Glutamatergic neuron (in vitro differentiated cells): ENCODE measurements around the gene IGSF9. TPM values are rescaled to one million over a fixed set of nuclear protein-coding genes. Genes with fewer than 3 reads are reported as not detected.

Experiments used
- DNase-seq: peaks from one replicate; pipeline ENCODE4 v3.0.0; 2022
- H3K27ac Mint-ChIP-seq: one replicate; pipeline ENCODE4 v1.8.0; 2020; ENCODE audit warnings: mild to moderate bottlenecking, mixed read lengths, inconsistent platforms; ENCODE audit not compliant: unreplicated experiment
- H3K27me3 Mint-ChIP-seq: one replicate; pipeline ENCODE4 v1.8.0; 2020; ENCODE audit warnings: mild to moderate bottlenecking, moderate library complexity, mixed read lengths, inconsistent platforms; ENCODE audit not compliant: unreplicated experiment
- H3K36me3 Mint-ChIP-seq: one replicate; pipeline ENCODE4 v1.8.0; 2020; ENCODE audit warnings: mild to moderate bottlenecking, mixed read lengths, inconsistent platforms; ENCODE audit not compliant: unreplicated experiment
- H3K4me1 Mint-ChIP-seq: one replicate; pipeline ENCODE4 v1.8.0; 2020; ENCODE audit warnings: mild to moderate bottlenecking, low read depth, mixed read lengths, inconsistent platforms; ENCODE audit not compliant: unreplicated experiment
- H3K4me3 Mint-ChIP-seq: one replicate; pipeline ENCODE4 v1.8.0; 2020; ENCODE audit warnings: mild to moderate bottlenecking, mixed read lengths, inconsistent platforms; ENCODE audit not compliant: unreplicated experiment
- H3K9me3 Mint-ChIP-seq: one replicate; pipeline ENCODE4 v1.8.0; 2020; ENCODE audit warnings: mild to moderate bottlenecking, moderate library complexity, mixed read lengths, inconsistent platforms; ENCODE audit not compliant: unreplicated experiment
- CTCF ChIP-seq: fragments of 200-600 bp; sonication (generic); IDR thresholded peaks from one replicate; pipeline ENCODE4 v1.5.0; 2021; ENCODE audit not compliant: partially characterized antibody, unreplicated experiment
- total RNA-seq: library from RNA; stranded (reverse); fragmentation: NEBNext Ultra II Directional; extraction: Animal tissue kit (Norgen Biotek cat#: 25700); gene quantifications from one replicate; pipeline ENCODE4 v1.2.1, GENCODE V29; 2021; ENCODE audit not compliant: unreplicated experiment

IGSF9 gene
- total RNA-seq, 1 donor from 2014 or later, result 23.4 TPM

- H3K4me3 Mint-ChIP-seq, result no peak overlapping the region
- no peaks in the 10 kb centered on the region for H3K27me3 Mint-ChIP-seq
- H3K27ac Mint-ChIP-seq, result no peak overlapping the region
- no peak for TF ChIP-seq CTCF
- peaks cover 10% of the 10 kb centered on the region for H3K36me3 Mint-ChIP-seq
- H3K4me1 Mint-ChIP-seq, result peaks cover 16% of the 10 kb centered on the region
- peaks cover 8% of the 10 kb centered on the region for H3K9me3 Mint-ChIP-seq
- no peak for DNase-seq
These were observed 12.8 kb downstream of the IGSF9 start for GRCh38 chr1:159932296-159933285.

- Mint-ChIP-seq H3K4me1 (peaks cover 16% of the 10 kb centered on the region), H3K9me3 (peaks cover 10% of the 10 kb centered on the region), H3K36me3 (peaks cover 10% of the 10 kb centered on the region), H3K27ac (no peak overlapping the region), H3K4me3 (no peak overlapping the region), H3K27me3 (no peaks in the 10 kb centered on the region)
- DNase-seq, result no peak
- TF ChIP-seq CTCF, result no peak
These were observed 13.6 kb downstream of the IGSF9 start for GRCh38 chr1:159931795-159932173.

GRCh38 chr1:159931101-159931794, 14.2 kb downstream of the IGSF9 start:
- H3K4me1 Mint-ChIP-seq, result peaks cover 19% of the 10 kb centered on the region
- DNase-seq, result no peak
- H3K36me3 Mint-ChIP-seq, result peaks cover 10% of the 10 kb centered on the region
- H3K9me3 Mint-ChIP-seq, result peaks cover 8% of the 10 kb centered on the region
- TF ChIP-seq CTCF, result no peak
- peaks cover under 1% of the 10 kb centered on the region for H3K27me3 Mint-ChIP-seq
- H3K4me3 Mint-ChIP-seq, result no peak overlapping the region
- H3K27ac Mint-ChIP-seq, result no peak overlapping the region

GRCh38 chr1:159930634-159931033, 14.8 kb downstream of the IGSF9 start:
- TF ChIP-seq CTCF, result no peak
- no peak for DNase-seq
- H3K27ac Mint-ChIP-seq, result no peak overlapping the region
- peaks cover 10% of the 10 kb centered on the region for H3K36me3 Mint-ChIP-seq
- no peak overlapping the region for H3K4me3 Mint-ChIP-seq
- H3K9me3 Mint-ChIP-seq, result peaks cover 11% of the 10 kb centered on the region
- H3K27me3 Mint-ChIP-seq, result peaks cover 6% of the 10 kb centered on the region
- H3K4me1 Mint-ChIP-seq, result peaks cover 19% of the 10 kb centered on the region
